Glutamatergic neuron (in vitro differentiated cells): ENCODE data around the gene ABHD14A. TPM values are rescaled to one million over a fixed set of nuclear protein-coding genes. Genes with fewer than 3 reads are reported as not detected.

Experiments
- DNase-seq: peaks from one replicate; pipeline ENCODE4 v3.0.0; 2022
- H3K27ac Mint-ChIP-seq: one replicate; pipeline ENCODE4 v1.8.0; 2020; ENCODE audit warnings: mild to moderate bottlenecking, mixed read lengths, inconsistent platforms; ENCODE audit not compliant: unreplicated experiment
- H3K27me3 Mint-ChIP-seq: one replicate; pipeline ENCODE4 v1.8.0; 2020; ENCODE audit warnings: mild to moderate bottlenecking, moderate library complexity, mixed read lengths, inconsistent platforms; ENCODE audit not compliant: unreplicated experiment
- H3K36me3 Mint-ChIP-seq: one replicate; pipeline ENCODE4 v1.8.0; 2020; ENCODE audit warnings: mild to moderate bottlenecking, mixed read lengths, inconsistent platforms; ENCODE audit not compliant: unreplicated experiment
- H3K4me1 Mint-ChIP-seq: one replicate; pipeline ENCODE4 v1.8.0; 2020; ENCODE audit warnings: mild to moderate bottlenecking, low read depth, mixed read lengths, inconsistent platforms; ENCODE audit not compliant: unreplicated experiment
- H3K4me3 Mint-ChIP-seq: one replicate; pipeline ENCODE4 v1.8.0; 2020; ENCODE audit warnings: mild to moderate bottlenecking, mixed read lengths, inconsistent platforms; ENCODE audit not compliant: unreplicated experiment
- H3K9me3 Mint-ChIP-seq: one replicate; pipeline ENCODE4 v1.8.0; 2020; ENCODE audit warnings: mild to moderate bottlenecking, moderate library complexity, mixed read lengths, inconsistent platforms; ENCODE audit not compliant: unreplicated experiment
- CTCF ChIP-seq: fragments of 200-600 bp; sonication (generic); IDR thresholded peaks from one replicate; pipeline ENCODE4 v1.5.0; 2021; ENCODE audit not compliant: partially characterized antibody, unreplicated experiment
- total RNA-seq: library from RNA; stranded (reverse); fragmentation: NEBNext Ultra II Directional; extraction: Animal tissue kit (Norgen Biotek cat#: 25700); gene quantifications from one replicate; pipeline ENCODE4 v1.2.1, GENCODE V29; 2021; ENCODE audit not compliant: unreplicated experiment

ABHD14A gene
- total RNA-seq, 1 donor from 2014 or later: 12.7 TPM

- H3K9me3 Mint-ChIP-seq: peaks cover 1% of the 10 kb centered on the region
- no peak for TF ChIP-seq CTCF
- H3K27ac Mint-ChIP-seq: peak overlapping the region; percentile 38
- no peak for DNase-seq
- H3K4me3 Mint-ChIP-seq: no peak overlapping the region
- peaks cover 8% of the 10 kb centered on the region for H3K27me3 Mint-ChIP-seq
- H3K36me3 Mint-ChIP-seq: no peaks in the 10 kb centered on the region
- peaks cover 6% of the 10 kb centered on the region for H3K4me1 Mint-ChIP-seq
Measured at GRCh38 chr3:51937611-51938450, 37.0 kb upstream of the ABHD14A start.

- no peak for TF ChIP-seq CTCF
- H3K36me3 Mint-ChIP-seq: no peaks in the 10 kb centered on the region
- H3K4me3 Mint-ChIP-seq: no peak overlapping the region
- H3K27ac Mint-ChIP-seq: no peak overlapping the region
- DNase-seq: no peak
- peaks cover 13% of the 10 kb centered on the region for H3K27me3 Mint-ChIP-seq
- peaks cover 6% of the 10 kb centered on the region for H3K4me1 Mint-ChIP-seq
- peaks cover 1% of the 10 kb centered on the region for H3K9me3 Mint-ChIP-seq
Measured at GRCh38 chr3:51938780-51939425, 36.0 kb upstream of the ABHD14A start.

DNA sequence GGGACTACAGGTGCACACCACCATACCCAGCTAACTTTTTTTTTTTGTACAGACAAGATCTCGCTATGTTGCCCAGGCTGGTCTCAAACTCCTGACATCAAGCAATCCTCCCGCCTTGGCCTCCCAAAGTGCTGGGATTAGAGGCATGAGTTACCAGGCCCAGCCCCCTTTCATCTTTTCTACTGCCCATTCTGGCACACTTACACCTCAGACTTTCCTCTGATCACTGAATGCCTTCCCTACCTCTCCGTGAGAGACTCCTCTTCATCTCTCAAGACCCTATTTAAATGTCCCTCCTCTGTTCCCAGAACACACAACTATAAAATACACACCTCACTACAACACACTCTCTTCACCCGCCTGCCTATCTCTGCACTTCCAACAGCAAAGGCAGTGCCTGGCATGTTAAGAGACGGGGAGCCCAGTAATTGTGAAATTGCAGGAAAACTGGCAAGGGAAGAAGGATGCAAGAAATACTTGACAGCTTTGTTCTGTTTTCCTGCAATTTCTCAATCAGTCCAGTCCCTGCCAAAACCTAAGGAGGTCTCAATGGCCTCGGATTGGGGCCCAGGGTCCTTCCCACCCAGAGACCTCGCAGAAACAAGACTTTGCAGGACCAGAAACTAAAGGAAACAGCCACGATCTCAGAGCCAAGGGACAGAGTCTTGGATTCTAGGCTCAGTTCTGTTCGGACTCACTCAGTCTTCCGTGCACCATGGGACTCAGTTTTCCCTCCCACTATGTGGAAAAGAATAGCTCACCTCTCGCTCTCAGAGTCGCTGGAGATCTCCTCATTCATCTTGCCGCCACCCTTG, 34.0 kb upstream of the ABHD14A start:
- no peak for TF ChIP-seq CTCF
- Mint-ChIP-seq H3K4me1 (peaks cover 6% of the 10 kb centered on the region), H3K36me3 (no peaks in the 10 kb centered on the region), H3K9me3 (peaks cover 1% of the 10 kb centered on the region), H3K27ac (peak overlapping the region; percentile 53), H3K4me3 (peak overlapping the region; percentile 89), H3K27me3 (peaks cover 13% of the 10 kb centered on the region)
- DNase-seq: no peak

- TF ChIP-seq CTCF: no peak
- H3K4me1 Mint-ChIP-seq: peaks cover 6% of the 10 kb centered on the region
- peak overlapping the region; percentile 53 for H3K27ac Mint-ChIP-seq
- H3K27me3 Mint-ChIP-seq: peaks cover 13% of the 10 kb centered on the region
- no peaks in the 10 kb centered on the region for H3K36me3 Mint-ChIP-seq
- no peak for DNase-seq
- H3K4me3 Mint-ChIP-seq: peak overlapping the region; percentile 89
- H3K9me3 Mint-ChIP-seq: peaks cover 4% of the 10 kb centered on the region
Measured at GRCh38 chr3:51941463-51941797, 33.4 kb upstream of the ABHD14A start.
